T-helper 2 cell treated with Interferon-gamma antibody and Interleukin-4, amounts not matched to agents 5 μg/mL and 100 μg/mL, for 36 hours (primary cell): ENCODE results near the gene PGAP3.

Experiments
- DNase-seq: peaks from one replicate; pipeline ENCODE4 v3.0.0; 2021; ENCODE audit warnings: low spot score
- H3K27ac Mint-ChIP-seq: one replicate; pipeline ENCODE4 v1.8.0; 2021; ENCODE audit warnings: mild to moderate bottlenecking, mixed read lengths
- H3K27me3 Mint-ChIP-seq: one replicate; pipeline ENCODE4 v1.8.0; 2021; ENCODE audit warnings: low read depth, mixed read lengths
- H3K36me3 Mint-ChIP-seq: one replicate; pipeline ENCODE4 v1.8.0; 2021; ENCODE audit warnings: low read depth, mixed read lengths
- H3K4me1 Mint-ChIP-seq: one replicate; pipeline ENCODE4 v1.8.0; 2021; ENCODE audit warnings: low read depth, mixed read lengths
- H3K4me3 Mint-ChIP-seq: one replicate; pipeline ENCODE4 v1.8.0; 2022; ENCODE audit warnings: mild to moderate bottlenecking, moderate library complexity, mixed read lengths
- H3K9me3 Mint-ChIP-seq: one replicate; pipeline ENCODE4 v1.8.0; 2021; ENCODE audit warnings: mixed read lengths

PGAP3 gene

GRCh38 chr17:39694593-39694992 is 6.7 kb upstream of the PGAP3 start:
- H3K36me3 Mint-ChIP-seq: no peaks in the 10 kb centered on the region
- H3K9me3 Mint-ChIP-seq: no peaks in the 10 kb centered on the region
- peaks cover 9% of the 10 kb centered on the region for H3K27me3 Mint-ChIP-seq
- H3K27ac Mint-ChIP-seq: no peak overlapping the region
- H3K4me1 Mint-ChIP-seq: peaks cover 1% of the 10 kb centered on the region
- H3K4me3 Mint-ChIP-seq: no peak overlapping the region
- DNase-seq: no peak

- Mint-ChIP-seq H3K4me1 (peaks cover 21% of the 10 kb centered on the region), H3K27ac (peak overlapping the region; percentile 95), H3K9me3 (no peaks in the 10 kb centered on the region), H3K27me3 (no peaks in the 10 kb centered on the region), H3K36me3 (peaks cover 7% of the 10 kb centered on the region), H3K4me3 (peak overlapping the region; percentile 96)
- no peak for DNase-seq
These were observed 1.1 kb upstream of the PGAP3 start for GRCh38 chr17:39688945-39689344.

- Mint-ChIP-seq H3K4me3 (peak overlapping the region; percentile 96), H3K4me1 (peaks cover 21% of the 10 kb centered on the region), H3K27me3 (no peaks in the 10 kb centered on the region), H3K27ac (peak overlapping the region; percentile 95), H3K36me3 (peaks cover 8% of the 10 kb centered on the region), H3K9me3 (no peaks in the 10 kb centered on the region)
- no peak for DNase-seq
These were observed 598 bp upstream of the PGAP3 start for GRCh38 chr17:39688475-39688835.

GRCh38 chr17:39687101-39687545 is 734 bp downstream of the PGAP3 start:
- Mint-ChIP-seq H3K36me3 (peaks cover 19% of the 10 kb centered on the region), H3K9me3 (no peaks in the 10 kb centered on the region), H3K4me3 (peak overlapping the region; percentile 96), H3K4me1 (peaks cover 21% of the 10 kb centered on the region), H3K27ac (no peak overlapping the region), H3K27me3 (no peaks in the 10 kb centered on the region)
- DNase-seq: no peak

GRCh38 chr17:39684369-39685192 is 3.3 kb downstream of the PGAP3 start:
- peaks cover 28% of the 10 kb centered on the region for H3K4me1 Mint-ChIP-seq
- no peak overlapping the region for H3K27ac Mint-ChIP-seq
- no peak overlapping the region for H3K4me3 Mint-ChIP-seq
- H3K9me3 Mint-ChIP-seq: no peaks in the 10 kb centered on the region
- DNase-seq: no peak
- H3K36me3 Mint-ChIP-seq: peaks cover 21% of the 10 kb centered on the region
- H3K27me3 Mint-ChIP-seq: no peaks in the 10 kb centered on the region

GRCh38 chr17:39683295-39683939 is 4.4 kb downstream of the PGAP3 start:
- no peak for DNase-seq
- H3K27me3 Mint-ChIP-seq: no peaks in the 10 kb centered on the region

GRCh38 chr17:39679521-39680192 is 8.2 kb downstream of the PGAP3 start:
- DNase-seq: peak; percentile 18
- H3K27me3 Mint-ChIP-seq: no peaks in the 10 kb centered on the region
- peaks cover 27% of the 10 kb centered on the region for H3K36me3 Mint-ChIP-seq
- H3K4me3 Mint-ChIP-seq: peak overlapping the region; percentile 56
- peaks cover 46% of the 10 kb centered on the region for H3K4me1 Mint-ChIP-seq
- H3K9me3 Mint-ChIP-seq: no peaks in the 10 kb centered on the region
- peak overlapping the region; percentile 88 for H3K27ac Mint-ChIP-seq

More at GRCh38 chr17:39683295-39683939, 4.4 kb downstream of the PGAP3 start:
- Mint-ChIP-seq H3K27ac (peak overlapping the region; percentile 24), H3K9me3 (no peaks in the 10 kb centered on the region), H3K4me3 (no peak overlapping the region), H3K36me3 (peaks cover 30% of the 10 kb centered on the region), H3K4me1 (peaks cover 33% of the 10 kb centered on the region)

- Mint-ChIP-seq H3K4me1 (peaks cover 46% of the 10 kb centered on the region), H3K4me3 (no peak overlapping the region), H3K9me3 (no peaks in the 10 kb centered on the region), H3K36me3 (peaks cover 25% of the 10 kb centered on the region), H3K27me3 (no peaks in the 10 kb centered on the region), H3K27ac (peak overlapping the region; percentile 88)
- DNase-seq: no peak
These were observed 9.3 kb downstream of the PGAP3 start for GRCh38 chr17:39678340-39679116.

GRCh38 chr17:39677542-39678339 is 10.1 kb downstream of the PGAP3 start:
- H3K4me3 Mint-ChIP-seq: no peak overlapping the region
- H3K27me3 Mint-ChIP-seq: no peaks in the 10 kb centered on the region
- peak overlapping the region; percentile 63 for H3K27ac Mint-ChIP-seq
- H3K4me1 Mint-ChIP-seq: peaks cover 46% of the 10 kb centered on the region
- no peak for DNase-seq
- no peaks in the 10 kb centered on the region for H3K9me3 Mint-ChIP-seq
- peaks cover 19% of the 10 kb centered on the region for H3K36me3 Mint-ChIP-seq

- H3K4me1 Mint-ChIP-seq: peaks cover 46% of the 10 kb centered on the region
- H3K27me3 Mint-ChIP-seq: no peaks in the 10 kb centered on the region
- DNase-seq: no peak
- no peaks in the 10 kb centered on the region for H3K9me3 Mint-ChIP-seq
- no peak overlapping the region for H3K4me3 Mint-ChIP-seq
- H3K36me3 Mint-ChIP-seq: peaks cover 13% of the 10 kb centered on the region
- H3K27ac Mint-ChIP-seq: peak overlapping the region; percentile 63
These were observed 10.8 kb downstream of the PGAP3 start for GRCh38 chr17:39677072-39677471.

GRCh38 chr17:39676198-39676819 is 11.5 kb downstream of the PGAP3 start:
- no peaks in the 10 kb centered on the region for H3K27me3 Mint-ChIP-seq
- no peaks in the 10 kb centered on the region for H3K9me3 Mint-ChIP-seq
- H3K27ac Mint-ChIP-seq: peak overlapping the region; percentile 79
- DNase-seq: peak; percentile 38
- H3K4me1 Mint-ChIP-seq: peaks cover 49% of the 10 kb centered on the region
- H3K36me3 Mint-ChIP-seq: peaks cover 13% of the 10 kb centered on the region
- peak overlapping the region; percentile 43 for H3K4me3 Mint-ChIP-seq

GRCh38 chr17:39675390-39676082 is 12.3 kb downstream of the PGAP3 start:
- peak overlapping the region; percentile 43 for H3K4me3 Mint-ChIP-seq
- peaks cover 13% of the 10 kb centered on the region for H3K36me3 Mint-ChIP-seq
- peak overlapping the region; percentile 79 for H3K27ac Mint-ChIP-seq
- peaks cover 1% of the 10 kb centered on the region for H3K27me3 Mint-ChIP-seq
- no peak for DNase-seq
- H3K9me3 Mint-ChIP-seq: no peaks in the 10 kb centered on the region
- H3K4me1 Mint-ChIP-seq: peaks cover 47% of the 10 kb centered on the region
